K562 (cell line): ENCODE data around the gene TIMM23. TPM values are rescaled to one million over a fixed set of nuclear protein-coding genes. Genes with fewer than 3 reads are reported as not detected.

ENCODE experiments used
- ATAC-seq: fragments of 200-7000 bp; cut with Tn5 transposase; 3 replicates; pipeline ENCODE4 v1.9.1; 2020; ENCODE audit warnings: moderate library complexity
- BruUV-seq: library from RNA; stranded (reverse); fragments of 400-500 nt; replicated peaks from 2 replicates; lab custom pipeline; 2021; lab: Mats Ljungman, UMichigan
- CTCF ChIA-PET: fragments of 300-600 bp; formaldehyde crosslinking; extraction: SDS; loops from one replicate; lab custom pipeline; 2021; ENCODE audit warnings: low intra/inter-chr PET ratio; lab: Yijun Ruan, JAX
- POLR2A ChIA-PET: fragments of 300-600, 350-650 bp; sonication (Branson Sonifier 250); formaldehyde crosslinking; extraction: SDS; loops from one replicate; lab custom pipeline; 2021; ENCODE audit warnings: antibody characterized with exemption, inconsistent platforms; lab: Yijun Ruan, JAX
- DNase-seq, 4 experiments: peaks; one replicate each; pipeline versions ENCODE4 v3.0.0 to v3.0.0-alpha.2; 2011 to 2018; ENCODE audit warnings: low spot score in 3 of 4, mixed read lengths in 3 of 4; ENCODE audit errors: extremely low read depth in 1 of 4
- FAIRE-seq: peaks from 2 replicates; lab custom pipeline; 2011; peaks lifted over from hg19 to GRCh38; lab: Jason Lieb, UNC
- H2AFZ ChIP-seq: 2 replicates; pipeline ENCODE4 v1.6.0; 2011; ENCODE audit warnings: low read depth, low read length, control low read depth, inconsistent platforms
- H3K27ac ChIP-seq: fragments of 200-600 bp; 3 replicates; pipeline ENCODE4 v1.8.0; 2011; ENCODE audit warnings: low read depth, mild to moderate bottlenecking, control low read depth, inconsistent platforms, low read length, moderate library complexity, mixed read lengths; ENCODE audit errors: extremely low read depth
- H3K27me3 ChIP-seq, 2 experiments: fragments of 300-600 bp in 1 of 2; 2 replicates in 1 of 2; 3 replicates in 1 of 2; pipeline versions ENCODE4 v1.6.0 to v1.8.0; 2011; ENCODE audit warnings: inconsistent platforms in 2 of 2, low read length in 2 of 2, mild to moderate bottlenecking in 1 of 2, mixed read lengths in 1 of 2, moderate library complexity in 1 of 2; ENCODE audit not compliant: control insufficient read depth in 2 of 2, insufficient read depth in 2 of 2
- H3K36me3 ChIP-seq: fragments of 300-600 bp; 3 replicates; pipeline ENCODE4 v1.8.0; 2011; ENCODE audit warnings: mild to moderate bottlenecking, low read length, inconsistent platforms; ENCODE audit not compliant: control insufficient read depth, insufficient read depth
- H3K4me1 ChIP-seq, 2 experiments: fragments of 200-600 bp in 1 of 2; replicated peaks in 1 of 2; 2 replicates in 1 of 2; 3 replicates in 1 of 2; pipeline versions ENCODE4 v1.5.1 to v1.8.0; 2011; ENCODE audit warnings: inconsistent platforms in 2 of 2, low read length in 2 of 2, mild to moderate bottlenecking in 1 of 2, mixed read lengths in 1 of 2, moderate library complexity in 1 of 2; ENCODE audit not compliant: control insufficient read depth in 2 of 2, insufficient read depth in 2 of 2
- H3K4me2 ChIP-seq: 2 replicates; pipeline ENCODE4 v1.6.1; 2011; ENCODE audit warnings: low read length, control low read depth, inconsistent platforms, mixed read lengths; ENCODE audit not compliant: insufficient read depth
- H3K4me3 ChIP-seq: fragments of 200-600 bp; sonication (generic), shearing (Covaris generic); 2 replicates; pipeline ENCODE4 v1.5.1; 2016; ENCODE audit warnings: control low read depth, inconsistent platforms
- H3K79me2 ChIP-seq: fragments of 200-600 bp; 3 replicates; pipeline ENCODE4 v1.8.0; 2011; ENCODE audit warnings: low read length, inconsistent platforms; ENCODE audit not compliant: control insufficient read depth, insufficient read depth
- H3K9ac ChIP-seq, 2 experiments: 2 replicates each; pipeline versions ENCODE4 v1.6.0 to v1.6.1; 2011; ENCODE audit warnings: low read depth in 2 of 2, low read length in 2 of 2, control low read depth in 1 of 2, inconsistent platforms in 1 of 2, mild to moderate bottlenecking in 1 of 2, mixed read lengths in 1 of 2; ENCODE audit not compliant: insufficient read depth in 1 of 2
- H3K9me1 ChIP-seq: one replicate; pipeline ENCODE4 v1.6.0; 2011; ENCODE audit warnings: inconsistent platforms, mild to moderate bottlenecking, low read length, moderate library complexity; ENCODE audit not compliant: control insufficient read depth, insufficient read depth
- H3K9me3 ChIP-seq: replicated peaks from 2 replicates; pipeline ENCODE4 v1.5.1; 2011; ENCODE audit warnings: low read depth, low read length, inconsistent platforms; ENCODE audit not compliant: control insufficient read depth, insufficient read depth
- H4K20me1 ChIP-seq: replicated peaks from 2 replicates; pipeline ENCODE4 v1.6.1; 2011; ENCODE audit warnings: low read length, inconsistent platforms, mixed read lengths; ENCODE audit not compliant: control insufficient read depth, insufficient read depth
- BACH1 ChIP-seq: fragments of 200-800 bp; sonication (Bioruptor generic); IDR thresholded peaks from 2 replicates; pipeline ENCODE4 v1.6.1; 2016; ENCODE audit warnings: missing genetic modification characterization, missing compliant biosample characterization
- ELF2 ChIP-seq: fragments of 250-450 bp; sonication (Bioruptor Pico); IDR thresholded peaks from 2 replicates; pipeline ENCODE4 v1.5.0; 2021; ENCODE audit warnings: mild to moderate bottlenecking
- EWSR1 ChIP-seq: fragments of 450-650 bp; IDR thresholded peaks from 2 replicates; pipeline ENCODE4 v1.6.1; 2018; ENCODE audit warnings: borderline replicate concordance, mild to moderate bottlenecking, low read depth, moderate library complexity; ENCODE audit not compliant: partially characterized antibody
- KLF16 ChIP-seq: IDR thresholded peaks from 2 replicates; pipeline ENCODE4 v1.6.1; 2016; ENCODE audit warnings: antibody characterized with exemption
- NCOA1 ChIP-seq: fragments of 450-650 bp; IDR thresholded peaks from 2 replicates; pipeline ENCODE4 v1.6.1; 2016; ENCODE audit warnings: low read depth
- PPARD ChIP-seq: fragments of 250-450 bp; sonication (Bioruptor Pico); IDR thresholded peaks from 2 replicates; pipeline ENCODE4 v1.8.0; 2022; ENCODE audit warnings: inconsistent platforms, mild to moderate bottlenecking, moderate library complexity
- RFX1 ChIP-seq: fragments of 450-650 bp; IDR thresholded peaks from 2 replicates; pipeline ENCODE4 v1.6.1; 2016; ENCODE audit warnings: mild to moderate bottlenecking, moderate library complexity
- TAF9B ChIP-seq: fragments of 450-650 bp; IDR thresholded peaks from 2 replicates; pipeline ENCODE4 v1.6.1; 2018; ENCODE audit warnings: mild to moderate bottlenecking; ENCODE audit not compliant: partially characterized antibody
- USF1 ChIP-seq: sonication (generic); formaldehyde crosslinking; IDR thresholded peaks from 2 replicates; pipeline ENCODE4 v1.9.0; 2022; ENCODE audit warnings: mild to moderate bottlenecking, missing genetic modification reagents
- ZC3H4 ChIP-seq: sonication (generic); formaldehyde crosslinking; IDR thresholded peaks from 2 replicates; pipeline ENCODE4 v1.9.0; 2021; ENCODE audit warnings: missing genetic modification reagents, borderline replicate concordance
- ZNF318 ChIP-seq, 2 experiments: fragments of 450-650 bp; IDR thresholded peaks; 2 replicates each; pipeline ENCODE4 v1.6.1; 2016; ENCODE audit warnings: mild to moderate bottlenecking in 2 of 2, borderline replicate concordance in 1 of 2, low read depth in 1 of 2, moderate library complexity in 1 of 2
- ZNF445 ChIP-seq: fragments of 250-450 bp; sonication (Bioruptor Pico); IDR thresholded peaks from 2 replicates; pipeline ENCODE4 v1.4.0; 2020; ENCODE audit warnings: low read depth, mild to moderate bottlenecking, moderate library complexity
- ZNF668 ChIP-seq: fragments of 250-450 bp; sonication (Bioruptor Pico); IDR thresholded peaks from 2 replicates; pipeline ENCODE4 v1.8.0; 2022; ENCODE audit warnings: mild to moderate bottlenecking, inconsistent platforms
- ZNF696 ChIP-seq: fragments of 250-450 bp; sonication (Bioruptor Pico); conservative IDR thresholded peaks from 2 replicates; pipeline ENCODE4 v1.4.0; 2020; ENCODE audit warnings: mild to moderate bottlenecking, moderate library complexity
- ZZZ3 ChIP-seq: fragments of 450-650 bp; IDR thresholded peaks from 2 replicates; pipeline ENCODE4 v1.6.1; 2016; ENCODE audit warnings: antibody characterized with exemption, mild to moderate bottlenecking, moderate library complexity
- WGBS: fragments of 100-300 bp; shearing (Covaris generic); methylation state at CpG from one replicate; pipeline ENCODE4 v1.1.6; 2016; ENCODE audit warnings: low coverage, mixed read lengths; ENCODE audit not compliant: insufficient coverage; ENCODE audit errors: missing lambda C conversion rate; 5-methylcytosine and 5-hydroxymethylcytosine counted together
- in situ Hi-C: fragments of 300-500 bp; cut with MboI; formaldehyde crosslinking; loops from 4 replicates; pipeline ENCODE4 v1.15.0; 2018; ENCODE audit warnings: inconsistent platforms, mixed read lengths
- intact Hi-C: fragments of 100-400 bp; cut with micrococcal nuclease; formaldehyde crosslinking; loops from 2 replicates; pipeline ENCODE4 v1.14.2; 2022
- polyA plus RNA-seq, 8 experiments: library from polyadenylated mRNA; depleted of rRNA in 4 of 8; stranded (reverse) in 5 of 8; unstranded in 3 of 8; fragments of >200 nt; fragmentation: Nextera tagmentation in 2 of 8; fragmentation: Illumina TruSeq in 1 of 8; extraction: Ambion mirVana in 2 of 8; extraction: Trizol in 1 of 8; gene quantifications; 2 replicates each; pipeline versions ENCODE4 v1.2.1 to v1.2.3, GENCODE V29; 2011 to 2014; ENCODE audit warnings: inconsistent platforms in 1 of 8, missing spikeins in 1 of 8
- total RNA-seq, 7 experiments: library from RNA; depleted of rRNA in 6 of 7; stranded (reverse); fragments of >200 nt in 6 of 7; fragmentation: Illumina TruSeq in 2 of 7; extraction: Trizol in 2 of 7; gene quantifications; 2 replicates each; pipeline versions ENCODE4 v1.2.1 to v1.2.3, GENCODE V29; 2011 to 2021; ENCODE audit warnings: low replicate concordance in 1 of 7

TIMM23 gene
- total and polyA plus RNA-seq, 9 of the 15 experiments (the other 6 are each of a cell fraction or from before 2014, with no cell fraction given) = 148 to 280 (median 183) TPM

- H3K9me3 ChIP-seq = no peaks in the 10 kb centered on the region
- no peak overlapping the region for H2AFZ ChIP-seq
- H3K4me3 ChIP-seq = peak overlapping the region; percentile 13; the same call in 1 of the 2 replicates
- H3K36me3 ChIP-seq = peaks cover 76% of the 10 kb centered on the region
- DNase-seq = no peak
- intact Hi-C loops (loop anchor here (2.0 kb wide), 1 partner anchor 17 kb away; no protein-coding TSS in a partner anchor), in situ Hi-C loops (no loop called here)
- ChIA-PET POLR2A (interaction anchor here (1.2 to 11.8 kb wide), 3 partner anchors 10 to 23 kb away, joined by 3 to 136 read pairs (median 37); no protein-coding TSS in a partner anchor), CTCF (no interaction called here)
- TF ChIP-seq EWSR1 (no peak), NCOA1 (no peak), ZNF668 (CRISPR knock-in tag) (0 out of 2 replicates have a peak, but pooled peaks have one; percentile 25), TAF9B (no peak), KLF16 (no peak), BACH1 (0 out of 2 replicates have a peak, but pooled peaks have one; percentile 5), ZZZ3 (no peak), USF1 (CRISPR knock-in tag) (no peak), ZNF445 (CRISPR knock-in tag) (no peak), ZNF318 (IDR thresholded peaks at IDR 0.05; ENCODE audit: borderline replicate concordance in 1 of 2, low read depth in 1 of 2) (0 out of 4 replicates have a peak, but pooled peaks of 1 of the 2 experiments have one; percentile 15), PPARD (CRISPR knock-in tag) (no peak), ZC3H4 (CRISPR knock-in tag) (no peak), ELF2 (CRISPR knock-in tag) (0 out of 2 replicates have a peak, but pooled peaks have one; percentile 16), RFX1 (no peak), ZNF696 (CRISPR knock-in tag) (no peak)
- H4K20me1 ChIP-seq = peaks cover 19% of the 10 kb centered on the region
- peaks cover 24 to 50% of the 10 kb centered on the region in 2 experiments for H3K4me1 ChIP-seq
- no peaks in the 10 kb centered on the region for H3K27me3 ChIP-seq
- no peak for ATAC-seq
- H3K27ac ChIP-seq = peak overlapping the region; percentile 83
- H3K9me1 ChIP-seq = no peaks in the 10 kb centered on the region
- peaks cover 96% of the 10 kb centered on the region for H3K79me2 ChIP-seq
- H3K9ac ChIP-seq = peak overlapping the region in 1 of 2 experiments; percentile 76; a peak in 2 of 4 replicates
- WGBS = 81% methylated on average over 2 of the region's 2 CpGs
- no peak for FAIRE-seq
- no TSS peak for BruUV-seq
- peak overlapping the region; percentile 87 for H3K4me2 ChIP-seq
Observed at GRCh38 chr10:46017733-46018132, 45.4 kb downstream of the TIMM23 start.
